IMR-90 (cell line): ENCODE data around the gene RSU1. TPM values are rescaled to one million over a fixed set of nuclear protein-coding genes. Genes with fewer than 3 reads are reported as not detected.

Experiments
- ATAC-seq: fragments of 200-7000 bp; cut with Tn5 transposase; 2 replicates; pipeline ENCODE4 v1.9.1; 2020; ENCODE audit warnings: low read depth, mild to moderate bottlenecking, moderate library complexity
- BruUV-seq: library from RNA; stranded (reverse); fragments of 400-500 nt; replicated peaks from 2 replicates; lab custom pipeline; 2021; lab: Mats Ljungman, UMichigan
- CTCF ChIA-PET: fragments of 300-600 bp; formaldehyde crosslinking; extraction: SDS; loops from one replicate; lab custom pipeline; 2021; ENCODE audit warnings: antibody characterized with exemption; lab: Yijun Ruan, JAX
- POLR2A ChIA-PET: fragments of 300-600 bp; sonication (Branson Sonifier 250); formaldehyde crosslinking; loops from one replicate; lab custom pipeline; 2022; ENCODE audit warnings: antibody characterized with exemption; ENCODE audit not compliant: unreplicated experiment; lab: Charles Lee
- DNase-seq: peaks from one replicate; pipeline ENCODE4 v3.0.0; 2013
- H2AFZ ChIP-seq: replicated peaks from 2 replicates; pipeline ENCODE3; 2013; ENCODE audit warnings: low read length, mild to moderate bottlenecking; ENCODE audit not compliant: poor library complexity
- H2AK5ac ChIP-seq: 2 replicates; pipeline ENCODE4 v1.6.1; 2013; ENCODE audit warnings: low read depth, low read length, inconsistent platforms
- H2AK9ac ChIP-seq: replicated peaks from 2 replicates; pipeline ENCODE3; 2013; ENCODE audit warnings: mild to moderate bottlenecking, low read depth, low read length, moderate library complexity; ENCODE audit not compliant: poor library complexity
- H2BK120ac ChIP-seq: 2 replicates; pipeline ENCODE4 v1.6.1; 2013; ENCODE audit warnings: low read depth, low read length, inconsistent platforms
- H2BK15ac ChIP-seq: 3 replicates; pipeline ENCODE4 v1.6.1; 2013; ENCODE audit warnings: low read depth, low read length, inconsistent platforms
- H2BK20ac ChIP-seq: 2 replicates; pipeline ENCODE4 v1.6.1; 2013; ENCODE audit warnings: low read depth, mild to moderate bottlenecking, inconsistent platforms, low read length, moderate library complexity
- H2BK5ac ChIP-seq: 2 replicates; pipeline ENCODE4 v1.6.1; 2013; ENCODE audit warnings: mild to moderate bottlenecking, low read depth, low read length, inconsistent platforms; ENCODE audit not compliant: poor library complexity, severe bottlenecking
- H3K14ac ChIP-seq: replicated peaks from 2 replicates; pipeline ENCODE4 v1.6.1; 2013; ENCODE audit warnings: low read depth, low read length, inconsistent platforms
- H3K18ac ChIP-seq: 2 replicates; pipeline ENCODE4 v1.6.1; 2013; ENCODE audit warnings: low read depth, low read length, control low read depth
- H3K23ac ChIP-seq: 2 replicates; pipeline ENCODE4 v1.6.1; 2013; ENCODE audit warnings: low read depth, low read length, inconsistent platforms
- H3K27ac ChIP-seq: 2 replicates; pipeline ENCODE4 v1.5.1; 2013; ENCODE audit warnings: mild to moderate bottlenecking, control low read depth, low read length; ENCODE audit not compliant: insufficient read depth
- H3K27me3 ChIP-seq: 2 replicates; pipeline ENCODE4 v1.6.1; 2013; ENCODE audit warnings: low read length; ENCODE audit not compliant: control insufficient read depth, insufficient read depth
- H3K36me3 ChIP-seq: 2 replicates; pipeline ENCODE4 v1.6.1; 2013; ENCODE audit warnings: low read length, mixed read lengths; ENCODE audit not compliant: control insufficient read depth, insufficient read depth
- H3K4ac ChIP-seq: 2 replicates; pipeline ENCODE4 v1.6.1; 2013; ENCODE audit warnings: low read depth, low read length, inconsistent platforms
- H3K4me1 ChIP-seq: 2 replicates; pipeline ENCODE4 v1.6.1; 2013; ENCODE audit warnings: low read length, mixed read lengths; ENCODE audit not compliant: control insufficient read depth, insufficient read depth
- H3K4me2 ChIP-seq: 2 replicates; pipeline ENCODE4 v1.6.1; 2013; ENCODE audit warnings: low read depth, mild to moderate bottlenecking, control low read depth, low read length, moderate library complexity
- H3K4me3 ChIP-seq: 2 replicates; pipeline ENCODE4 v1.5.1; 2013; ENCODE audit warnings: low read depth, mild to moderate bottlenecking, control low read depth, low read length, moderate library complexity; ENCODE audit not compliant: insufficient read depth
- H3K56ac ChIP-seq: 2 replicates; pipeline ENCODE4 v1.6.1; 2013; ENCODE audit warnings: low read length, inconsistent platforms; ENCODE audit not compliant: insufficient read depth; ENCODE audit errors: extremely low read depth
- H3K79me1 ChIP-seq, 2 experiments: 2 replicates each; pipeline ENCODE4 v1.6.1; 2013; ENCODE audit warnings: low read length in 2 of 2, inconsistent platforms in 1 of 2, low read depth in 1 of 2
- H3K9ac ChIP-seq: 2 replicates; pipeline ENCODE4 v1.6.1; 2013; ENCODE audit warnings: low read depth, low read length, control low read depth
- H3K9me1 ChIP-seq: 2 replicates; pipeline ENCODE4 v1.6.1; 2013; ENCODE audit warnings: low read length, inconsistent platforms; ENCODE audit not compliant: insufficient read depth
- H3K9me3 ChIP-seq: 2 replicates; pipeline ENCODE4 v1.6.1; 2013; ENCODE audit warnings: low read length; ENCODE audit not compliant: control insufficient read depth, insufficient read depth
- H4K20me1 ChIP-seq: 2 replicates; pipeline ENCODE4 v1.6.1; 2013; ENCODE audit warnings: low read length, inconsistent platforms; ENCODE audit not compliant: insufficient read depth
- H4K5ac ChIP-seq: 2 replicates; pipeline ENCODE4 v1.6.1; 2013; ENCODE audit warnings: mild to moderate bottlenecking, low read depth, low read length, control low read depth
- H4K8ac ChIP-seq, 2 experiments: 2 replicates each; pipeline ENCODE4 v1.6.1; 2013; ENCODE audit warnings: low read depth in 2 of 2, low read length in 2 of 2, control low read depth in 1 of 2, inconsistent platforms in 1 of 2
- H4K91ac ChIP-seq: 2 replicates; pipeline ENCODE4 v1.6.1; 2013; ENCODE audit warnings: low read depth, low read length, inconsistent platforms; ENCODE audit not compliant: insufficient read depth
- BHLHE40 ChIP-seq: fragments of 150-350 bp; IDR thresholded peaks from 2 replicates; pipeline ENCODE4 v1.6.1; 2016; ENCODE audit warnings: mild to moderate bottlenecking, low read depth, low read length
- CEBPB ChIP-seq: IDR thresholded peaks from 2 replicates; pipeline ENCODE4 v1.6.1; 2012; ENCODE audit warnings: low read depth, low read length, improper control_type of control experiment
- CHD1 ChIP-seq: IDR thresholded peaks from 2 replicates; pipeline ENCODE4 v1.6.1; 2012; ENCODE audit warnings: low read depth, low read length, improper control_type of control experiment
- CTCF ChIP-seq: conservative IDR thresholded peaks from 2 replicates; pipeline ENCODE4 v1.5.1; 2012; ENCODE audit warnings: mild to moderate bottlenecking, low read depth, low read length, improper control_type of control experiment
- ELK1 ChIP-seq: fragments of 150-350 bp; IDR thresholded peaks from 2 replicates; pipeline ENCODE4 v1.6.1; 2016; ENCODE audit warnings: low read depth, mild to moderate bottlenecking, low read length, moderate library complexity, borderline replicate concordance
- FOS ChIP-seq: fragments of 150-350 bp; IDR thresholded peaks from 2 replicates; pipeline ENCODE4 v1.6.1; 2016; ENCODE audit warnings: low read depth, low read length
- MAFK ChIP-seq: IDR thresholded peaks from 2 replicates; pipeline ENCODE4 v1.6.1; 2012; ENCODE audit warnings: low read depth, low read length, improper control_type of control experiment
- MAZ ChIP-seq: IDR thresholded peaks from 2 replicates; pipeline ENCODE4 v1.6.1; 2012; ENCODE audit warnings: low read depth, mild to moderate bottlenecking, low read length, improper control_type of control experiment, moderate library complexity, borderline replicate concordance
- NFE2L2 ChIP-seq: fragments of 150-350 bp; IDR thresholded peaks from 2 replicates; pipeline ENCODE4 v1.6.1; 2016; ENCODE audit warnings: low read depth, mild to moderate bottlenecking, low read length
- POLR2A ChIP-seq: IDR thresholded peaks from 2 replicates; pipeline ENCODE4 v1.6.1; 2012; ENCODE audit warnings: mild to moderate bottlenecking, low read depth, low read length
- RCOR1 ChIP-seq: IDR thresholded peaks from 2 replicates; pipeline ENCODE4 v1.6.1; 2012; ENCODE audit warnings: mild to moderate bottlenecking, low read length, improper control_type of control experiment; ENCODE audit not compliant: insufficient replicate concordance
- RFX5 ChIP-seq: IDR thresholded peaks from 2 replicates; pipeline ENCODE4 v1.8.0; 2012; ENCODE audit warnings: low read depth, mild to moderate bottlenecking, low read length, moderate library complexity
- USF2 ChIP-seq: fragments of 150-350 bp; IDR thresholded peaks from 2 replicates; pipeline ENCODE4 v1.6.1; 2017; ENCODE audit warnings: mild to moderate bottlenecking, antibody characterized with exemption, low read length, low read depth
- WGBS, 2 experiments: methylation state at CpG; one replicate each; pipeline versions ENCODE4 v1.1.5 to v1.1.7; 2013; ENCODE audit warnings: missing lambda C conversion rate in 2 of 2; ENCODE audit not compliant: insufficient read length in 1 of 2; ENCODE audit errors: extremely low coverage in 2 of 2; 5-methylcytosine and 5-hydroxymethylcytosine counted together
- dilution Hi-C: fragments of 300-500 bp; cut with HindIII; formaldehyde crosslinking; loops from one replicate; pipeline ENCODE4 v1.14.3; 2018; ENCODE audit warnings: low sequenced_read_pairs; ENCODE audit not compliant: unreplicated experiment
- in situ Hi-C: fragments of 300-500 bp; cut with MboI; formaldehyde crosslinking; loops from 3 replicates; pipeline ENCODE4 v1.14.3; 2019; ENCODE audit warnings: low sequenced_read_pairs, inconsistent platforms, mixed read lengths
- intact Hi-C: fragments of 100-400 bp; cut with micrococcal nuclease; formaldehyde crosslinking; loops from 2 replicates; pipeline ENCODE4 v1.10.0; 2022
- polyA plus RNA-seq, 3 experiments: library from polyadenylated mRNA; depleted of rRNA; stranded (reverse); fragments of >200 nt; gene quantifications; 2 replicates each; pipeline ENCODE4 v1.2.3, GENCODE V29; 2012; ENCODE audit warnings: low replicate concordance in 1 of 3
- total RNA-seq: library from RNA; depleted of rRNA; stranded (reverse); fragments of >200 nt; gene quantifications from 2 replicates; pipeline ENCODE4 v1.2.3, GENCODE V29; 2012

Gene RSU1
- total and polyA plus RNA-seq, 2 of the 4 experiments (the other 2 are of a cell fraction), result 134 to 148 TPM

GRCh38 chr10:16586358-16587138 lies 230.7 kb downstream of the RSU1 start:
- intact Hi-C loops, result no loop called here
- no peak overlapping the region for H3K4me3 ChIP-seq
- no TSS peak for BruUV-seq
- POLR2A ChIA-PET, result no interaction called here
- H2BK5ac ChIP-seq, result no peak overlapping the region
- dilution Hi-C loops, result no loop called here
- H3K56ac ChIP-seq, result no peak overlapping the region
- no peak for DNase-seq
- H4K8ac ChIP-seq, result no peak overlapping the region
- no peak overlapping the region for H3K4me2 ChIP-seq
- TF ChIP-seq ELK1, result no peak
- no peak for TF ChIP-seq CHD1
- TF ChIP-seq BHLHE40, result no peak
- TF ChIP-seq USF2, result no peak
- no peak for TF ChIP-seq RCOR1
- TF ChIP-seq MAZ, result no peak
- no peak for TF ChIP-seq NFE2L2
- no peak for TF ChIP-seq CTCF
- TF ChIP-seq MAFK, result no peak
- no peak for TF ChIP-seq RFX5
- no peak for TF ChIP-seq FOS
- no peak for TF ChIP-seq CEBPB
- TF ChIP-seq POLR2A, result no peak
- H3K27me3 ChIP-seq, result no peaks in the 10 kb centered on the region
- in situ Hi-C loops, result no loop called here
- H3K4me1 ChIP-seq, result peaks cover 4% of the 10 kb centered on the region; the same call in 1 of the 2 replicates
- no peak overlapping the region for H2BK120ac ChIP-seq
- ATAC-seq, result no peak
- H3K9me3 ChIP-seq, result no peaks in the 10 kb centered on the region
- no peak overlapping the region for H3K18ac ChIP-seq
- H3K9me1 ChIP-seq, result no peaks in the 10 kb centered on the region; the same call in 1 of the 2 replicates
- H3K27ac ChIP-seq, result no peak overlapping the region
- H3K36me3 ChIP-seq, result no peaks in the 10 kb centered on the region
- no peaks in the 10 kb centered on the region for H3K79me1 ChIP-seq
- H2BK15ac ChIP-seq, result no peak overlapping the region
- 90% methylated on average over 3 of the region's 7 CpGs; no CpG with 5 or more reads in 1 of the 2 experiments for WGBS, 2 experiments
- no peak overlapping the region for H3K14ac ChIP-seq
- no peaks in the 10 kb centered on the region for H4K20me1 ChIP-seq
- H2AK5ac ChIP-seq, result no peak overlapping the region
- no peak overlapping the region for H2BK20ac ChIP-seq
- no peak overlapping the region for H3K23ac ChIP-seq
- H4K91ac ChIP-seq, result no peak overlapping the region
- H3K9ac ChIP-seq, result no peak overlapping the region
- CTCF ChIA-PET, result no interaction called here
- H4K5ac ChIP-seq, result no peak overlapping the region
- H2AK9ac ChIP-seq, result no peak overlapping the region
- no peak overlapping the region for H3K4ac ChIP-seq
- H2AFZ ChIP-seq, result no peak overlapping the region
